Measurements from ENCODE around the gene RGS13. TPM values are rescaled to one million over a fixed set of nuclear protein-coding genes. Genes with fewer than 3 reads are reported as not detected.

The RGS13 gene
- total and polyA plus RNA-seq, 12 donors: 0.12 to 0.15 (median 0.13) TPM; not detected in 9

- H3K27me3 ChIP-seq: no peaks in the 10 kb centered on the region
- no peak for TF ChIP-seq CTCF (IDR thresholded peaks at IDR 0.05)
- ATAC-seq (no peak), DNase-seq (no peak)
- H3K4me3 ChIP-seq: no peak overlapping the region
- intact Hi-C loops (cut with DNase I): loop anchor here in 2 of 10 donors (10.0 kb wide), 3 partner anchors 93 to 383 kb away; partner anchors contain the start of gene RGS2 (in 1 of the 2)
- H3K27ac ChIP-seq: no peak overlapping the region
- no peaks in the 10 kb centered on the region for H3K36me3 ChIP-seq
- H3K9me3 ChIP-seq: no peaks in the 10 kb centered on the region
- peaks cover 0 to 31% (median 10%) of the 10 kb centered on the region in 9 donors for H3K4me1 ChIP-seq
Measured at GRCh38 chr1:192631749-192632148, 4.2 kb upstream of the RGS13 start.

- intact Hi-C loops (cut with DNase I): loop anchor here in 2 of 10 donors (10.0 kb wide), 3 partner anchors 93 to 383 kb away; partner anchors contain the start of gene RGS2 (in 1 of the 2)
- no peak overlapping the region for H3K27ac ChIP-seq
- DNase-seq (no peak), ATAC-seq (no peak)
- H3K4me3 ChIP-seq: no peak overlapping the region
- H3K9me3 ChIP-seq: no peaks in the 10 kb centered on the region
- H3K36me3 ChIP-seq: no peaks in the 10 kb centered on the region
- no peak for TF ChIP-seq CTCF (IDR thresholded peaks at IDR 0.05)
- H3K4me1 ChIP-seq: peaks cover 0 to 27% (median 10%) of the 10 kb centered on the region in 9 donors
- WGBS, 2 donors: 58 to 87% methylated on average over 3 of the region's 3 CpGs
- no peaks in the 10 kb centered on the region for H3K27me3 ChIP-seq
Measured at GRCh38 chr1:192632188-192632587, 3.8 kb upstream of the RGS13 start.

GRCh38 chr1:192632641-192633532, 3.1 kb upstream of the RGS13 start:
- Histone ChIP-seq H3K36me3 (no peaks in the 10 kb centered on the region), H3K4me3 (no peak overlapping the region), H3K9me3 (no peaks in the 10 kb centered on the region), H3K27me3 (no peaks in the 10 kb centered on the region), H3K27ac (no peak overlapping the region), H3K4me1 (peaks cover 0 to 21% (median 10%) of the 10 kb centered on the region in 9 donors)
- intact Hi-C loops (cut with DNase I): loop anchor here in 2 of 10 donors (10.0 kb wide), 3 partner anchors 92 to 382 kb away; partner anchors contain the start of gene RGS2 (in 1 of the 2)
- ATAC-seq: no peak
- 73 to 75% methylated on average over 6 of the region's 6 CpGs for WGBS, 2 donors
- TF ChIP-seq CTCF (IDR thresholded peaks at IDR 0.05): no peak
- DNase-seq: no peak

- Histone ChIP-seq H3K4me3 (no peak overlapping the region), H3K36me3 (no peaks in the 10 kb centered on the region), H3K9me3 (no peaks in the 10 kb centered on the region), H3K27me3 (no peaks in the 10 kb centered on the region), H3K27ac (no peak overlapping the region), H3K4me1 (peaks cover 0 to 13% (median 9%) of the 10 kb centered on the region in 9 donors)
- 71 to 73% methylated on average over 7 of the region's 7 CpGs for WGBS, 2 donors
- DNase-seq: no peak
- no peak for TF ChIP-seq CTCF (IDR thresholded peaks at IDR 0.05)
- intact Hi-C loops (cut with DNase I): loop anchor here in 2 of 10 donors (10.0 kb wide), 3 partner anchors 91 to 381 kb away; partner anchors contain the start of gene RGS2 (in 1 of the 2)
- ATAC-seq: no peak
Measured at GRCh38 chr1:192633533-192634253, 2.3 kb upstream of the RGS13 start.

Data from heart right ventricle (tissue), 16 donors.